SW 1271 (cell line): Measurements from ENCODE around the gene ZC3H11A.

Experiments used
- DNase-seq, 2 experiments: peaks; one replicate each; lab custom pipeline; 2025; lab: John Stamatoyannopoulos, UW

ZC3H11A gene

DNA sequence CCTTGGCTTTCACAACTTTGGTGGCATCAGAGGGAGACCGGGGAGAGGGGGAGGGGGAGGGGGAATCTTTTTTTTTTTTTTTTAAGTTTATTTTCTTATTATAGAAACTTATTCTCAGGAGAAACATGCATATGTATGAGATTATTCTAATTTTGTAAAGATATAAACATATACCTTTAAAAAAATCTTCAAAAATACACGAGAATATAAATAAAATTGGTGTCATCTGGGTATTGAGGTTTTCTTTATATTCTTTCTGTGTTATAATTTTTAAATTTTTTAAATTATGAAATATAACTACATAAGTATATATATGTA is 47.1 kb downstream of the ZC3H11A start:
- no peak for DNase-seq

DNA sequence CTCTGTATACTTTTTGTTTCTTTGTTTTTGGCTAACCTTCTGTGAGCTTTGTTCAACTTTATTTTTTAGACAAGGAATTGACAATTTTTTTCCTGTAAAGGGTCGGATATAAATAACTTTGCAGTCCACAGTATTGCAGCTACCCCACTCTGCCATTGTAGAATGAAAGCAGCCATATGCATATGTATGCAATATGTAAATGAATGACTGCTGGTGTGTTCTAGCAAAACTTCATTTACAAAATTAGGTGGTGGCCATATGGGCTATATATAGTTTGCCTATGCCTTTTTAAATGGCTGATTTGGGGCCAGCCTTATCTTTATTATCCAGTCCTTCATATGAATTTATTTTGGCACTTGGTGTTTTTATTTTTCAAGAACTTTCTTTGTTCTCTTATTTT is 48.0 kb downstream of the ZC3H11A start:
- no peak for DNase-seq
